Body of pancreas (tissue), 4 donors: ENCODE measurements around the gene TMEM178B. TPM values are rescaled to one million over a fixed set of nuclear protein-coding genes. Genes with fewer than 3 reads are reported as not detected.

Experiments
- ATAC-seq: fragments of 150-250 bp; one replicate; pipeline ENCODE4 v1.9.1; 2016
- DNase-seq, 4 donors: peaks; one replicate each; pipeline ENCODE4 v3.0.0-alpha.2; 2019
- H3K27ac ChIP-seq, 4 donors: fragments of 200-600 bp; sonication (generic); 1 replicate in 3 of 4; 2 replicates in 1 of 4; pipeline versions ENCODE4 v1.5.1 to v1.6.1; 2016 to 2019; ENCODE audit warnings: mild to moderate bottlenecking in 1 of 4, mixed read lengths in 1 of 4, moderate library complexity in 1 of 4
- H3K27me3 ChIP-seq, 2 donors: fragments of 200-600 bp; sonication (generic); one replicate each; pipeline ENCODE4 v1.6.0; 2016; ENCODE audit warnings: mild to moderate bottlenecking in 1 of 2
- H3K36me3 ChIP-seq, 2 donors: fragments of 200-600 bp; sonication (generic); replicated peaks in 1 of 2; 2 replicates each; pipeline ENCODE4 v1.5.1; 2016; ENCODE audit warnings: low read depth in 2 of 2; ENCODE audit not compliant: insufficient read depth in 1 of 2
- H3K4me1 ChIP-seq: fragments of 200-600 bp; sonication (generic); one replicate; pipeline ENCODE4 v1.6.0; 2016
- H3K4me3 ChIP-seq, 2 donors: fragments of 200-600 bp; sonication (generic); 1 replicate in 1 of 2; 2 replicates in 1 of 2; pipeline ENCODE4 v1.5.1; 2016 to 2019
- H3K9me3 ChIP-seq, 3 donors: fragments of 200-600 bp; sonication (generic); 1 replicate in 2 of 3; 2 replicates in 1 of 3; pipeline ENCODE4 v1.5.1; 2016
- CTCF ChIP-seq, 7 experiments: fragments of 450-650 bp in 4 of 7; fragments of 200-600 bp in 3 of 7; sonication (generic) in 3 of 7; IDR thresholded peaks; one replicate each; pipeline ENCODE4 v1.5.1; 2016 to 2019; ENCODE audit warnings: antibody characterized with exemption in 7 of 7
- POLR2A ChIP-seq, 3 donors: fragments of 450-650 bp; IDR thresholded peaks; one replicate each; pipeline ENCODE4 v1.6.1; 2016; ENCODE audit warnings: antibody characterized with exemption in 3 of 3, mild to moderate bottlenecking in 2 of 3
- WGBS, 2 donors: methylation state at CpG; one replicate each; pipeline ENCODE4 v1.1.5; 2017; 5-methylcytosine and 5-hydroxymethylcytosine counted together
- intact Hi-C: fragments of 100-400 bp; cut with DNase I; formaldehyde crosslinking; loops from one replicate; pipeline ENCODE4 v1.15.1; 2023
- total RNA-seq, 2 donors: library from RNA; depleted of rRNA; stranded (reverse); fragments of >200 nt; gene quantifications; one replicate each; pipeline ENCODE4 v1.1.0, GENCODE V29; 2016

Gene TMEM178B
- total RNA-seq, 2 donors from 2014 or later: 1.0 to 11.9 TPM

- no peaks in the 10 kb centered on the region for H3K36me3 ChIP-seq
- H3K9me3 ChIP-seq: no peaks in the 10 kb centered on the region
- H3K4me3 ChIP-seq: no peak overlapping the region
- no peak for DNase-seq
- intact Hi-C loops: no loop called here
- H3K4me1 ChIP-seq: no peaks in the 10 kb centered on the region
- ATAC-seq: no peak
- H3K27ac ChIP-seq: no peak overlapping the region
- no peak for TF ChIP-seq CTCF (IDR thresholded peaks at IDR 0.05)
- 88% methylated on average over 3 of the region's 3 CpGs for WGBS, 2 donors
- no peaks in the 10 kb centered on the region for H3K27me3 ChIP-seq
These were observed 379.0 kb downstream of the TMEM178B start for GRCh38 chr7:141452911-141453310.

- intact Hi-C loops: no loop called here
- no peak overlapping the region for H3K27ac ChIP-seq
- no peak overlapping the region for H3K4me3 ChIP-seq
- no peaks in the 10 kb centered on the region for H3K36me3 ChIP-seq
- no peak for DNase-seq
- no peak for ATAC-seq
- no peaks in the 10 kb centered on the region for H3K27me3 ChIP-seq
- 64 to 74% methylated on average over 3 of the region's 3 CpGs for WGBS, 2 donors
- H3K9me3 ChIP-seq: no peaks in the 10 kb centered on the region
- H3K4me1 ChIP-seq: no peaks in the 10 kb centered on the region
- TF ChIP-seq CTCF (IDR thresholded peaks at IDR 0.05) (no peak), POLR2A (IDR thresholded peaks at IDR 0.05) (no peak)
These were observed 380.5 kb downstream of the TMEM178B start for GRCh38 chr7:141454338-141454737.

DNA sequence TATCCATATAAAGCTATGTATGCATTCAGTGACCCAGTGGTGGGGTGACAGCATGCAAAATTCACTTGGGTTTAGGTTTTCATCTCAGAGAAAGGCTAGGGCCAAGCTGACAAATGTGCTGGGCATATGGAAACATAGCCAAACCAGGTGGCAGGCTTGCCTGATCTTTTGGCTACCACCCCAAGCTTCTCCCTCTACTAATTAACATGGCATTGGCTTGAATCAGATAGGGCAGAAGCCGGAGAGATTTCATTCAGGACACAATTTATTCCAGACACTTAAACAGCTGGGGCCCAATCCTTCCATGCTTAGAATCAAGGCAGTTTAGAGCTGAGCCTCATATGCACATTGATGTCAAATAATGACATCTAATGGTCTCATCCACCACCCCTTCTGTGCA lies 381.9 kb downstream of the TMEM178B start:
- Histone ChIP-seq H3K27me3 (no peaks in the 10 kb centered on the region), H3K27ac (no peak overlapping the region), H3K4me3 (no peak overlapping the region), H3K9me3 (no peaks in the 10 kb centered on the region), H3K36me3 (no peaks in the 10 kb centered on the region), H3K4me1 (no peaks in the 10 kb centered on the region)
- ATAC-seq (no peak), DNase-seq (no peak)
- WGBS, 2 donors: 50 to 78% methylated on average over 1 of the region's 1 CpG
- TF ChIP-seq POLR2A (IDR thresholded peaks at IDR 0.05) (no peak), CTCF (IDR thresholded peaks at IDR 0.05) (no peak)
- intact Hi-C loops: no loop called here

DNA sequence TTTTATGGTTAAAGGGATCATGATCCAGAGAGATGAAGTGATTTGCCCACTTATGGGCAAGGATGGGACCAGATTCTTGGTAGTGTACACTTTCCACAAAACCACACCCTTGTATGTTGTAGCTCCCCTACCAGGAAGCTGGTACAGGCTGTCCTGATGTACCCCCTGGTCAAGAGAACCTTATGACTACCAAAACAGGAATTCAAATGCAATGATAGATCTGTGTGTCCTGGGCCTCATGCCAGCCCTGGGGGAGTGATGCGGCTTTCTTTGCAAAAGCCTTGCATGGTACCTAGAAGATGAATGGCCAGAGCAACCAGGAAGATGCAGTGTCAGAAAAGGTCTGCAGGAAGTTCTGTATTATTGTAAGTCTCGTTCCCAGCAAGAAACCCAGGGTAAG lies 382.4 kb downstream of the TMEM178B start:
- no peaks in the 10 kb centered on the region for H3K4me1 ChIP-seq
- intact Hi-C loops: no loop called here
- DNase-seq (peak in 1 of 4 donors; percentile 27), ATAC-seq (no peak)
- WGBS, 2 donors: 73 to 78% methylated on average over 2 of the region's 2 CpGs
- no peaks in the 10 kb centered on the region for H3K9me3 ChIP-seq
- no peaks in the 10 kb centered on the region for H3K36me3 ChIP-seq
- H3K4me3 ChIP-seq: no peak overlapping the region
- no peaks in the 10 kb centered on the region for H3K27me3 ChIP-seq
- no peak for TF ChIP-seq POLR2A (IDR thresholded peaks at IDR 0.05)
- TF ChIP-seq CTCF (IDR thresholded peaks at IDR 0.05): no peak
- no peak overlapping the region for H3K27ac ChIP-seq

DNA sequence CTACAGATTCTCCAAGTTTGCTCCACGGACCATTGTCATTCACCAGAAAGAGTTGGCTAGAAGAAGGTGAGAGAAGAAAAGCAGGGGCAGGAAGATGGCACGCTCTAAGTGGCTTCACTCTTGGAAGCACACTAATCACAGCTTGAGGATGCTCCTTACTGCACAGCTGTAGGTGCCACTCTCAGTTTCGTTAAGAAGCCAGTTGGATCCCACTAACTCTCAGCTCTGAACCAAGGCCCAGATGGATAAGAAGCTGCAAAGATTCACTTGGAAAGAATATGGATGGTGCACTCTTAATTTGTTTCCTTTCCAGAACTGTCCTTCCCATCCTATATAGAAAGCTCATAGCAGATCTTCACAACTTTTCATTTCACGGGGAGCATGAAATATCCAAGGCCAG lies 382.8 kb downstream of the TMEM178B start:
- no peak for ATAC-seq
- Histone ChIP-seq H3K4me3 (no peak overlapping the region), H3K36me3 (no peaks in the 10 kb centered on the region), H3K9me3 (no peaks in the 10 kb centered on the region), H3K27me3 (no peaks in the 10 kb centered on the region), H3K27ac (no peak overlapping the region), H3K4me1 (no peaks in the 10 kb centered on the region)
- intact Hi-C loops: no loop called here
- 74 to 79% methylated on average over 4 of the region's 4 CpGs for WGBS, 2 donors
- DNase-seq: no peak
- TF ChIP-seq POLR2A (IDR thresholded peaks at IDR 0.05) (no peak), CTCF (IDR thresholded peaks at IDR 0.05) (no peak)
